ENCODE measurements around the gene WDR13. TPM values are rescaled to one million over a fixed set of nuclear protein-coding genes. Genes with fewer than 3 reads are reported as not detected.

WDR13 gene
- total and polyA plus RNA-seq, 8 donors = 52.0 to 433 (median 179) TPM

DNA sequence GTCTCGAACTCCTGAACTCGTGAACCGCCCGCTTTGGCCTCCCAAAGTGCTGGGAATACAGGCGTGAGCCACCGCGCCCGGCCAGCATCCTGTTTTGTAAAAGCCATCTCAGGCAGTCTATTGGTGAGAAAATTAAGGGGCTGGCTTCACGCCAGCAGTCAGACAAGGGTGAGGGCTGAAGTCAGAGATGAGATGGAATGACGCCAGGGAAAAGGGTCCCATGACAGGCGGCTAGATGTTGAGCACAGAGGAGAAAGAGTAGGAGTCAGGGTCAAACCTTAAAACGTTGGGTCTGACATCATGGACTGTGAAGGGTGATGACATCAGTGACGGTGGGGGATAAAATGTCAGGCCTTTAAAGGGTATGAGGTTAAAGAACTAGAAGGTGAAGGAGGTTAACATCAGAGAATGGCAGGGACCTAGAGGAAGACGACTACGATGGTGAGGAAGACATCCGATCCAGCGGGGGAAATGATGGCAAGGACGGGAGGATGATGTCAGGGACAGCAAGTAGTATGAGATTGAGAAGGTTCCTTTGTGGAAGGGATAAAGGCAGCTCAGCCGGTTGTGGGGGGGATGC is 23.5 kb upstream of the WDR13 start:
- intact Hi-C loops (cut with DNase I; ENCODE audit: low total_unique reads) = no loop called here
- DNase-seq = peak; percentile 30 to 68

DNA sequence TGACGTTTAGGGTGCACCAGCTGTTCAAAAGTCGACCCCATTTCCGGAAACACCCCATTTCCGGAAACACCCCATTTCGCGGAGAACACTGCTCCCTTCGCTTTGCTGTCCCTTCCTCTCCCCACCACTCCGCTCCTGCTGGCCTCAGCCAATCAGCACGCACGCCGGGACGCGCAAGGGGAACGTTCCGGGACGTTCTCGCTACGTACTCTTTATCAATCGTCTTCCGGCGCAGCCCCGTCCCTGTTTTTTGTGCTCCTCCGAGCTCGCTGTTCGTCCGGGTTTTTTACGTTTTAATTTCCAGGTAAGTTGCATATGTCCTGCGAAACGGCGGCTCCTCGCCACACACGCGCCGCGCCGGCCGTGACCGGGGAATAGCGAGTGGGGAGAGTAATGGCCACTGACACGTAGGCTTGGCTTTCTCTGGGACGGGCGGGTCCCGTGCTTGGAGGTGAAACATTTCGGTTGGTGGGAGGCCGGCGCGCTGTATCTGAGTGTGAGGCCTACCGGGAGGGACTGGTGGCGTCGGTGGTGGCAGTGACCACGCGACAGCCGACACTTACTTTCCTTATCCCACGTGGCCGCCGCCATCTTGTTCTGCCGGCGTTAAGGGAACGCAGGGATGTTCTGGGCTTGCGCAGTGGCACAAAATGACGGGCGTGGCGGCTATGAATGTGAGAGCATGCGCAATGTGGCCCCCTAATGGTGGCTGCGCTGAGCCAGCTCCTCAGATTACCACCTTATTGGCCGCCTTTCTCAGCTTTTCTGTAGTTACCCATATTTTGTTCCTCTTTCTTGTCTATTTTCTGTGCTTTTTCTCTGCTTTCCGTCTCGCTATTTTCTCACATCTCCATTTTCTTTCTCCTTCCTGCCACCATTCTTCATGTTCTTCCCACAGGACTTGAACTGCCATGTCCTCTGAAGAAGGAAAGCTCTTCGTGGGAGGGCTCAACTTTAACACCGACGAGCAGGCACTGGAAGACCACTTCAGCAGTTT is 22.7 kb upstream of the WDR13 start, which contains the start of gene RBM3:
Gene RBM3, plus strand, starts transcription at position 215 of the 997 bp plus-strand sequence. Its CDS starts 697 bp downstream, at position 912.
- Histone ChIP-seq H3K9me3 (no peaks in the 10 kb centered on the region), H3K4me1 (peaks cover 13 to 40% (median 16%) of the 10 kb centered on the region in 4 donors), H3K4me3 (peak within 1 kb of the TSS; percentile 50 to 72 (median 56)), H3K27me3 (no peaks in the 10 kb centered on the region), H3K36me3 (peaks cover 23 to 45% (median 44%) of the 10 kb centered on the region in 4 donors), H3K27ac (peak within 1 kb of the TSS; percentile 95 to 99 (median 97))
- WGBS, 5 donors = 0 to 39% (median 6%) methylated on average over 43 to 71 of the region's 71 CpGs
- DNase-seq = peak; percentile 91 to 97
- intact Hi-C loops (cut with DNase I; ENCODE audit: low total_unique reads) = no loop called here
- TF ChIP-seq POLR2AphosphoS5 (IDR thresholded peaks at IDR 0.05) (peak; percentile 87 to 95 (median 89)), EP300 (IDR thresholded peaks at IDR 0.05) (no peak), POLR2A (IDR thresholded peaks at IDR 0.05) (peak in 2 of 4 donors; percentile 37 to 78)
- TF ChIP-seq, protein P1, sequence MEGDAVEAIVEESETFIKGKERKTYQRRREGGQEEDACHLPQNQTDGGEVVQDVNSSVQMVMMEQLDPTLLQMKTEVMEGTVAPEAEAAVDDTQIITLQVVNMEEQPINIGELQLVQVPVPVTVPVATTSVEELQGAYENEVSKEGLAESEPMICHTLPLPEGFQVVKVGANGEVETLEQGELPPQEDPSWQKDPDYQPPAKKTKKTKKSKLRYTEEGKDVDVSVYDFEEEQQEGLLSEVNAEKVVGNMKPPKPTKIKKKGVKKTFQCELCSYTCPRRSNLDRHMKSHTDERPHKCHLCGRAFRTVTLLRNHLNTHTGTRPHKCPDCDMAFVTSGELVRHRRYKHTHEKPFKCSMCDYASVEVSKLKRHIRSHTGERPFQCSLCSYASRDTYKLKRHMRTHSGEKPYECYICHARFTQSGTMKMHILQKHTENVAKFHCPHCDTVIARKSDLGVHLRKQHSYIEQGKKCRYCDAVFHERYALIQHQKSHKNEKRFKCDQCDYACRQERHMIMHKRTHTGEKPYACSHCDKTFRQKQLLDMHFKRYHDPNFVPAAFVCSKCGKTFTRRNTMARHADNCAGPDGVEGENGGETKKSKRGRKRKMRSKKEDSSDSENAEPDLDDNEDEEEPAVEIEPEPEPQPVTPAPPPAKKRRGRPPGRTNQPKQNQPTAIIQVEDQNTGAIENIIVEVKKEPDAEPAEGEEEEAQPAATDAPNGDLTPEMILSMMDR (IDR thresholded peaks at IDR 0.05) = peak in 4 of 7 experiments; percentile 18 to 57 (median 35)

More for the DNA sequence above, 23.5 kb upstream of the WDR13 start:
- Histone ChIP-seq H3K9me3 (no peaks in the 10 kb centered on the region), H3K27ac (peak overlapping the region; percentile 87 to 99 (median 97)), H3K27me3 (no peaks in the 10 kb centered on the region), H3K36me3 (peaks cover 23 to 37% (median 36%) of the 10 kb centered on the region in 4 donors), H3K4me1 (peaks cover 13 to 36% (median 16%) of the 10 kb centered on the region in 4 donors), H3K4me3 (peak overlapping the region; percentile 50 to 72 (median 56))
- TF ChIP-seq, protein P1 (IDR thresholded peaks at IDR 0.05) = no peak
- TF ChIP-seq EP300 (IDR thresholded peaks at IDR 0.05) (no peak), POLR2AphosphoS5 (IDR thresholded peaks at IDR 0.05) (no peak), POLR2A (IDR thresholded peaks at IDR 0.05) (no peak)
- WGBS, 5 donors = 25 to 57% (median 41%) methylated on average over 18 to 19 of the region's 19 CpGs

DNA sequence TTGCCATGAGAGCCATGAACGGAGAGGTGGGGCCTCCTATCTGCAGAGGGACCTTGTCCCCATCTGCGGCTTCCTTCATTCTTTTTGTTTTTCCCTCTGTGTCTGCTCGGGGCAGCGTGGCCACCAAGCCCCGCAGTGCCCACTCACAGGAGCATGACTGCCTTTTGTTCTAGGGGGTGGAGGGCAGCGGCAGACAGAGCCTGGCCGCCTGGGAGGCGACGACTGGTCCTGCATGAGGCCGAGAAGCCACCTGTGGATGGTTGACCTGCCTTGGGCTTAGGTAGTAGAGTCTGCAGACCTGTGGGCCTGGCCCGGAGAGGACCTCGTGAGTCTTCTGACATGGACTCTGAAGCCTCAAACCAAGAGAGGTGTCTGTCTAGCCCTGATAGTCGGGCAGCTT is 21.6 kb upstream of the WDR13 start:
- DNase-seq = no peak
- H3K4me3 ChIP-seq = peak overlapping the region; percentile 50 to 72 (median 56)
- H3K27me3 ChIP-seq = no peaks in the 10 kb centered on the region
- peaks cover 13 to 40% (median 16%) of the 10 kb centered on the region in 4 donors for H3K4me1 ChIP-seq
- TF ChIP-seq, protein P1 (IDR thresholded peaks at IDR 0.05) = no peak
- TF ChIP-seq POLR2A (IDR thresholded peaks at IDR 0.05) = no peak
- no peak for TF ChIP-seq EP300 (IDR thresholded peaks at IDR 0.05)
- no peak for TF ChIP-seq POLR2AphosphoS5 (IDR thresholded peaks at IDR 0.05)
- H3K27ac ChIP-seq = peak overlapping the region in 4 of 5 donors; percentile 96 to 99 (median 98)
- peaks cover 23 to 50% (median 46%) of the 10 kb centered on the region in 4 donors for H3K36me3 ChIP-seq
- H3K9me3 ChIP-seq = no peaks in the 10 kb centered on the region
- 52 to 83% (median 70%) methylated on average over 11 to 13 of the region's 13 CpGs for WGBS, 5 donors
- intact Hi-C loops (cut with DNase I; ENCODE audit: low total_unique reads) = no loop called here

DNA sequence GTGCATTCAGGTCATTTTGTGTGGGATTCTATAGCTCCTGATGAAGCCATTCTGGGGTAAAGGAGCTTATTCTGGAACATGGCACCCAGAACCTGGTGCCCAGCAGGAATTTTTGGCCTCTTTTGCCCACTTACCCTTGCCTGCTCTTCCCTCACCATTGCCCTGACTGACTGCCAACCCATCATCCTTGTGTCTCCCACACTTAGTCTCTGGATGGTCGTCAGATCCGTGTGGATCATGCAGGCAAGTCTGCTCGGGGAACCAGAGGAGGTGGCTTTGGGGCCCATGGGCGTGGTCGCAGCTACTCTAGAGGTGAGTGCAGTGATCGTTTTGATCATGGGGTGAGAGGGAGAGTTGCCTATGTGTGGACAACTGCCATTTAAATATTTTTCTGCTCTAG is 21.2 kb upstream of the WDR13 start:
- intact Hi-C loops (cut with DNase I; ENCODE audit: low total_unique reads) = no loop called here
- H3K9me3 ChIP-seq = no peaks in the 10 kb centered on the region
- no peaks in the 10 kb centered on the region for H3K27me3 ChIP-seq
- no peak for DNase-seq
- TF ChIP-seq POLR2A (IDR thresholded peaks at IDR 0.05) = no peak
- TF ChIP-seq EP300 (IDR thresholded peaks at IDR 0.05) = no peak
- TF ChIP-seq, protein P1 (IDR thresholded peaks at IDR 0.05) = no peak
- TF ChIP-seq POLR2AphosphoS5 (IDR thresholded peaks at IDR 0.05) = no peak
- H3K27ac ChIP-seq = peak overlapping the region in 4 of 5 donors; percentile 96 to 99 (median 98)
- peaks cover 13 to 40% (median 16%) of the 10 kb centered on the region in 4 donors for H3K4me1 ChIP-seq
- WGBS, 5 donors = 33 to 63% (median 44%) methylated on average over 2 to 6 of the region's 6 CpGs
- peaks cover 23 to 50% (median 46%) of the 10 kb centered on the region in 4 donors for H3K36me3 ChIP-seq
- peak overlapping the region; percentile 50 to 72 (median 56) for H3K4me3 ChIP-seq

Measured in stomach (tissue), 9 donors.